PC-3 (cell line): Measurements from ENCODE around the gene C1orf198.

Source experiments
- CTCF ChIP-seq: fragments of 300-600 bp; sonication (generic); conservative IDR thresholded peaks from 2 replicates; pipeline ENCODE4 v1.5.1; 2017; ENCODE audit warnings: antibody characterized with exemption, low read depth, mild to moderate bottlenecking, low read length
- EZH2phosphoT487 ChIP-seq: fragments of 300-600 bp; sonication (generic); IDR thresholded peaks from 2 replicates; pipeline ENCODE4 v1.6.1; 2018; ENCODE audit warnings: mild to moderate bottlenecking, antibody characterized with exemption, low read length, borderline replicate concordance

GRCh38 chr1:230808281-230808872 is 59.9 kb downstream of the C1orf198 start:
- TF ChIP-seq CTCF (no peak), EZH2phosphoT487 (no peak)
